COR-L47 (cell line): Measurements from ENCODE around the gene CRLF3.
"Not testable (repeated sequence)": the region's sequence is repeated elsewhere in the genome, so short reads cannot be mapped to it uniquely, and the experiment has no call there.

Source experiments
- DNase-seq: peaks from one replicate; lab custom pipeline; 2025; lab: John Stamatoyannopoulos, UW

Gene CRLF3

GRCh38 chr17:30736371-30736770, 88.1 kb downstream of the CRLF3 start:
- not testable (repeated sequence) for DNase-seq

GRCh38 chr17:30735644-30736043, 88.8 kb downstream of the CRLF3 start:
- not testable (repeated sequence) for DNase-seq

- not testable (repeated sequence) for DNase-seq
Observed at GRCh38 chr17:30735206-30735605, 89.3 kb downstream of the CRLF3 start.

- not testable (repeated sequence) for DNase-seq
Observed at GRCh38 chr17:30734153-30734552, 90.3 kb downstream of the CRLF3 start.
